Uterus (tissue), 2 donors: Measurements from ENCODE around the gene TMEM237.

Source experiments
- CTCF ChIP-seq, 4 experiments: fragments of 200-600 bp in 2 of 4; fragments of 450-650 bp in 2 of 4; sonication (generic) in 2 of 4; IDR thresholded peaks; one replicate each; pipeline ENCODE4 v1.5.1; 2016 to 2019; ENCODE audit warnings: antibody characterized with exemption in 4 of 4, mild to moderate bottlenecking in 2 of 4, moderate library complexity in 1 of 4
- POLR2A ChIP-seq, 2 donors: fragments of 450-650 bp; IDR thresholded peaks; one replicate each; pipeline ENCODE4 v1.6.1; 2016; ENCODE audit warnings: antibody characterized with exemption in 2 of 2, mild to moderate bottlenecking in 1 of 2, moderate library complexity in 1 of 2

GRCh38 chr2:201656102-201656501 is 12.8 kb upstream of the TMEM237 start:
- TF ChIP-seq CTCF (IDR thresholded peaks at IDR 0.05) (no peak), POLR2A (IDR thresholded peaks at IDR 0.05) (no peak)
